Measurements from ENCODE around the gene HBS1L.

- TF ChIP-seq CTCF (IDR thresholded peaks at IDR 0.05) (no peak), POLR2AphosphoS5 (IDR thresholded peaks at IDR 0.05; ENCODE audit: insufficient read depth in 1 of 2, low read depth in 1 of 2) (no peak)
Observed at GRCh38 chr6:135071541-135071940, 16.9 kb upstream of the HBS1L start.
